ENCODE measurements around the gene ACSF3. TPM values are rescaled to one million over a fixed set of nuclear protein-coding genes. Genes with fewer than 3 reads are reported as not detected.
"Not testable (repeated sequence)": the region's sequence is repeated elsewhere in the genome, so short reads cannot be mapped to it uniquely, and the experiment has no call there.

ACSF3 gene
- total RNA-seq, 1 donor from 2014 or later, result 25.5 TPM

DNA sequence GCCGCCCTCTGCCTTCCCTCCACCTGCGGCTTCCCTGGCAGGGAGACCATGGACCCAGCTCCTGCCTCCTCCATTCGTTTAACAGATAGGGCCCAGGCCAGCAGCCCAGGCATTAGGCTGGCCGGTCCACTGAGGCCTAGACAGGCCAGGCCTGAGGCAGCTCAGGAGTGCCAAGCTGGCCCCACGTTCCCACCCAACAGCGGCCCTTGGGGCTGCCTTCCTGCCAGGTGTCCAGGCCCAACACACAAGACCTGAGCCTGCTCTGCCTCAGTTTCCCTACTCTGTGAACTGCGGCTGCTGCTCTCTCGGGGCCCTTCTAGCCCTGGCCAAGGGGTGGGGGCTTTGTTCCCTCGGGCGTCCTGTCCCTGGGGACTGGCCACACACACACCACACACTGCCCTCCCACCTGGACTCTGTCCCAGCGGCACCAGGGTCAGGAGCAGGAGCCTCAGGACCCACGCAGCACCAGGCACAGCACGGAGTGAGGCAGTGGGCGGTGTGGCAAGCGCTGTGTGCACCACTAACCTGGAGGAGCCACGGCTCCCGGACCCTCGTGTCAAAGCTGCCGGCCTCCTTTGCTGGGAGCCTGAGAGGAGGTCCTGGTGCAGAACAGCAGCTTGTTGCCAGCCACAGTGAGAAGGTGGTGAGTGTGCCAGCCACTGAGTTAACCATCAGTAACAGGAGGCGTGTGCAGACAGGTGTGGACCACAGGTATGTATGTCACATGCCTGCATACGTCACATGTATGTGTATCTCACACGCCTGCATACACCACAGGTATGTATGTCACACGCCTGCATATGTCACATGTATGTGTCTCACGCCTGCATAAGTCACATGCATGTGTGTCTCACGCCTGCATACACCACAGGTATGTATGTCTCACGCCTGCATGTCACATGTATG is 63.3 kb downstream of the ACSF3 start:
- peak; percentile 6 for ATAC-seq
- no peak for DNase-seq (ENCODE audit: low spot score)

DNA sequence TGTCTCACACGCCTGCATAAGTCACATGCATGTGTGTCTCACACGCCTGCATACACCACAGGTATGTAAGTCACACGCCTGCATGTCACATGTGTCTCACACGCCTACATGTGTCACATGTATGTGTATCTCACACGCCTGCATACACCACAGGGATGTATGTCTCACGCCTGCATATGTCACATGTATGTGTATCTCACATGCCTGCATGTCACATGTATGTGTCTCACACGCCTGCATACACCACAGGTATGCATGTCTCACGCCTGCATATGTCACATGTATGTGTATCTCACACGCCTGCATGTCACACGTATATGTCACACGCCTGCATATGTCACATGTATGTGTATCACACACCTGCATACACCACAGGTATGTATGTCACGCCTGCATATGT is 64.1 kb downstream of the ACSF3 start:
- no peak for DNase-seq (ENCODE audit: low spot score)

DNA sequence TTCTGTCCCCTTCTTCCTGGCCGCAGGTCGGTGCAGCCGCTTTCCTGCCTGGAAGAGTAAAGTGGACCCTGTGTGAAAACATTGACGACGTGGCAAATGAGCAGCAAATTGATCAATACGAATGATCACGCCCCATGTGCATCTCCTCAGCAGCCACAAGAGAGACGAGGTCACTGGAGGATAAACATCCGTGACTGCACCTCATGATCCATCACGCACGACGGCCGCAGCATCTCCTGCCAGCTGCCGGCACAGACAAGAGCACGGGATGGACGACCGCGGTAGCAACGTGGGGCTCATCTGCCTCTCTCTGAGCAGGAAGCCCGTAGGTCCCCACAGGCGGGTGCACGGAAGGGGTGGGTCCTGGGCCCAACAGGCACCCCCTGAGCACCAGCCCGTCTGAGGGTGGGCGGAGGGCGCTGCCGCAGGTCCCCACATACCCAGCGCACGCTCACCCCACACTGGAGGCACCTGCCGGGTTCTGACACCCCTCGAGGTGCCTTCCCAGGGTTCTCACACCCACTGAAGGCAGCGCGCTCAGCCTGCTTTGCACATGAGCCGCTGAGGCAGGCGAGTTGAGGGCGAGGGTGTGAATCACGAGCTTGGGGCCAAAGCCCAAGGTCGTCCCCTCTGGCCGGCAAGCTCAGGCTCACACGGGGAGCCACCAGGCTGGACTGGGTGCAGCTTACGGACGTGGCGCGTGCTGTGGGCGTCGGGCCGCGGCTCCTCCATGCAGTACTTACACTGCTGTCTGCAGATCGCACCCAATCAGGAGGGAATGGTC is 65.6 kb downstream of the ACSF3 start:
- DNase-seq (ENCODE audit: low spot score) (no peak), ATAC-seq (no peak)

More for the DNA sequence above, 64.1 kb downstream of the ACSF3 start:
- no peak for ATAC-seq

DNA sequence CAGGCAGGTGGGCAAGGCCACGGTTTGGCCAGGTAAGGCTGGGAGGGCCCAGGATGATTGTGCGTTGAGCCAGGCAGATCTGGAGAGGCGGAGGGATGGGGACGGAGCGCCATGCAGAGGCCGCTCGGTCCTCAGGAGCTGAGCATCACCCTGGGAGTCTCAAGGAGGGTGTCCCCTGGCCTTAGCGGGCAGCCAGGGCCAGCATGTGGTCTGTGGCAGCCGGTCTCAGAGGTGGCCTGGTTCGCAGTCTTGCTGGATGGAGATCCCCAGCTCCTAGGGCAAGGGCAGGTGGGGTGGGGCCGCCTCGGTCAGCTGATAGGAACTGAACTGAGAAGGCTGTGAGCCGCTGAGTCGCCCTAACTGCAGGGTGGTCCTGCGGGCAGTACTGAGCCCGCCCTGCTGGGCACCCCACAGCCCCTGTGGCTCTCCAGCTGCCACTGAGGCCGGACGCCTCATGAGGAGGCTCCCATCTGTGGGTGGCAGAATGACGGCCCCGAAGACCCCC is 66.2 kb downstream of the ACSF3 start:
- ATAC-seq, result no peak
- DNase-seq (ENCODE audit: low spot score), result no peak

DNA sequence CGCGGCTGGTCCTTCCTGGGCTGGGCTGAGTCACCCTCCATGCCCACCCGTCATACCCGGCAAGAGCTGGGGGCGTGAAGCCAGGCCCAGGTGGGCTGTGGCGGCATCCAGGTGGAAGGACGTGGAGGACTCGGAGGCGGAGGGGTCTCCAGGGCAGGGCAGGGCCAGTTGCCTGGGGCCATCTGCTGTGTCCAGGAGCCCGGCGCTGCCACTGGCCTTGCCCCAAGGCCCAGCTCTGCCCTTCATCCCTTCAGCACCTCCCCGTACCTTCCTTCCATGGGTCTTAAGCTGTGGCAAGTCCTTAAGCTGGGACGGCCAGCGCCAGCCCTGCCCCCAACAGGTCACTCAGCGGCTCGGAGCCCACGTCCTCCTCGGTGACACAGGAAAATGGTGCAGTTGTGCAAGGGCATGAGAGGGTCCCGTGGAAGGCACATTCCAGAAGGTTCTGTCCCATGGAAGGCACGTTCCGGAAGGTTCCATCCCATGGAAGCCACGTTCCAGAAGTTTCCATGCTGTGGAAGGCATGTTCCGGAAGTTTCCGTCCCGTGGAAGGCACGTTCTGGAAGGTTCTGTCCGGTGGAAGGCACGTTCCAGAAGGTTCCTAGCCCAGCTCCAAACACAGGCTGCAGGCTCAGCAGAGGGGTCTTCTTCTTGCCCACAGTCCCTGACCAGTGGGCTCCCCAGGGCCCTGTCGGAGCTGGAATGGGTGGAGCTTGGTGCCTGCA is 67.5 kb downstream of the ACSF3 start:
- ATAC-seq (no peak), DNase-seq (ENCODE audit: low spot score) (no peak)

DNA sequence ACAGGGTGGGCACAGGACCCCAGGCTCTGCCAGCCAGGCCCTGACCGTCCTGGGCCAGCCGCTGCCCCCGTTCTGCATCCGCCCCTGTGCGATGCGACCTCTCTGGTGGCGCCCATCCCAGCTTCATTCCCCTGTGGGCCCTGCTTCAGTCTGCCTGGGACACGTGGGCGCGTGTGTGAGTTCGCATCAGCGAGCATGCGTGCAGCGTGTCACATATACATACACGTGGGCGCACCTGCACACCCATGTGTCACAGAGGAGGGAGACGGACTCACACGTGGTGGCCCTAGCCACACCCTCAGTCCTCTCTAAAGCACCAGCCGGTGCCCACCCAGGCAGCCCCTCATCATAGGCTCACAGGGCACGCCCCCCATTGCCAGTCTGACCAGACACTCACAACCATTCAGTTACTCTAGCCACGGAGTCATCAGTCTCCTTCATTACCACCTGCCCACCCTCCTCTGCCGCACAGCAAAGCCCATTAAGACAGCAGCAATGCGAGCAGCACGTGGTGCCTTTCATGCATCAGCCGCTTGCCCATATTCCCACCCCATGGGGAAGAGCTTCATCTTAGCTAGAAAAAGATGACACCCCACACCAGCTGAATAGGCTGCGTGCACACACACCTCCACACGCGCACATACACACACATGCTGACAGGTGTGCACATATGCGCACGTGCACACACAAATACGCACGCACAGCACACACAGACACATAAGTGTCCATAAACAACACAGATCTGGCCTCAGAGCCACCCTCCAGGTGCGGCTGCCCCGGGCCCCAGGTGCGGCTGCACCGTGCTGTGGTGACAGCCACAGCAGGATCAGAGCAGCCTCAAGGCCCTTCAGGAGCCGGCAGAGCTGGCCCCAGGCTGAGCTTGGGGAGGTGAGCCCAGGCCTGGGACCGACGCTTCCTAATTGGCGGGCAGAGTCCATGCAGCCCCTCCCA is 68.4 kb downstream of the ACSF3 start:
- ATAC-seq (no peak), DNase-seq (ENCODE audit: low spot score) (no peak)

DNA sequence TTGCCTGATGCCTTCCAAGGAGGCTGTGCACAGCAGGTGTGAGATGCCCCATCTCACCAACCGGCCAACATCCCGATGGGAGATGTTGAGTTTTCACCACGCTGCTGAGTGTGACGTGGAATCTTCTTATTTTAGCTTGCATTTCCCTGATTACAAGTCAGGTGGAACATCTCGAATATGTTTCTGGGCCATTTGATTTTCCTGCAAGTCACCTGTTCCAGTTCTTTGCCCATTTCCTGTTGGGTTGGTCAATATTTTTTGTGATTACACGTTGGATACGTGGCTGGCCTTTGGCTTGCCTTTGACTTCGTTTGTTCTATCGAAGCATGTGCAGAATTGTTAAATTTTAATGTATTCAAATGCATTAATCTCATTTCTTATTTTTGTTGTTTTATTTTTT is 69.6 kb downstream of the ACSF3 start:
- ATAC-seq (no peak), DNase-seq (ENCODE audit: low spot score) (no peak)

DNA sequence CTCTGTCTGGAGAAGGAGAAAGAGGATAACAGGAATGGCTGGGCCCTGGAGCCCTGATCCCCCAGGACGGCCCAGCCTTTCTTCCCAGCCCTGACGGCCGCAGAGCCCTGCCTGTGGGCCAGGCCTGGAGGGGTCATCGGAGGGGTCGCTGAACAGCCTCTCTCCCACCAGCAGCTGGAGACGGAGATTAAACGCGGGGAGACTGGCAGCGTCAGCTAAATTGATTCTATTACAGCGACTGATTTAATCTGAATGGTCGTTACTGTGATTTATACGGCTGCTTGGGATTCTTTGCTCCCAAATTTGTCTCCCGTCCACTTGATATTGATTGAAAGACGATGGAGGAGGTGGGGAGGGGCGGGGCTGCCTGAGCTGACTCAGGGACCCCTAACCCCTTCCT is 70.8 kb downstream of the ACSF3 start:
- DNase-seq (ENCODE audit: low spot score) (no peak), ATAC-seq (no peak)

DNA sequence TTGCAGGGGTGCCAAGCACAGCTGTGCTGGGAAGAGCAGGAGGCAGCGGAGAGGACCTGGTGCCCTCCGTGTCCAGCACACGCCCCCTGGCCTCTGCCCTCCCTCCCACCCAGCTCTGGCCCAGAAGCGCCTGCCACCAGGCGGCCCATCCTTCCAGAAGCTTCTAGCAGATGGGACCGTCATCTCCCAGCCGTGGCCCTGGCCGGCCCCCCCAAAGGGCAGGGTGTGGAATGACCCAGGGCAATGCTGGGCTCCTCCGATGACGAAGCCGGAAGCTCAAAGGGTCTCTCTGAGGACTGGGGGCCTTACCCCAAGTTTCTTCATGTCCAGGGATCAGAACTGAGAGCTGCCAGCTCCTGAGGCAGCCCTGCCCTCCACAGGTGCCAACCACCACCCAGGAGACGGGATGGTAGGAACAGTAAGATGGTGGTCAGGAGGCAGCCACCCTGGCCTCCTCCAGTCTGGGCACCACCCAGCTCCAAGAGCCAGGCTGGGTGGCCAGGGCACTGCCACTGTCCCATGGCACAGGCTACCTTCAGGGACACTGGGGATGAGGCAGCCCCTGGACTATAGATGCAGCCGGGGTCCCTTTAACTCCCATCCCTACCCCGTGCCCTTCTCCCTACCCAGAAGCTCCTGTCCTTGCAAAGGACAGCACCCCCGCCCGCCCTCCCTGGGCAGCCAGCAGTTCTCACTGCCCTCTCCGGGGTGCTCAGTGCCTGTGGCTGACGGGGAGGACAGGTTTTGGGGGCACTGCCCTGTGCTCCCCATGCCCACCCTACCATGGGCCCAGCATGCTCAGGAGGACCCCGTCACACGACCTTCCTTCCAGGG is 71.4 kb downstream of the ACSF3 start:
- DNase-seq (ENCODE audit: low spot score) (no peak), ATAC-seq (no peak)

DNA sequence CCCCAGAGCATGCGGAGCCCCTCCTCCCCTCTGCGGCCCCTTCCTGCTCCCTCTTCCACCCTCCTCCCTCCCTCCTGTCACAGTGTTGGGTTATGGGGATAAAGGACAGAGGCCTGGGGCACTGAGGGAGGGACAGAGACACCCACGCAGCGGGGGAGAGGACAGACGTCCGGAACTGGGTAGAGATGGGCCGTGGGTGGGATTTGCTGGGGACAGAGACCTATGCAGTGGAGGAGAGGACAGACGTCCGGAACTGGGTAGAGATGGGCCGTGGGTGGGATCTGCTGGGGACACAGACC is 72.0 kb downstream of the ACSF3 start:
- DNase-seq (ENCODE audit: low spot score); ATAC-seq: not testable (repeated sequence)

DNA sequence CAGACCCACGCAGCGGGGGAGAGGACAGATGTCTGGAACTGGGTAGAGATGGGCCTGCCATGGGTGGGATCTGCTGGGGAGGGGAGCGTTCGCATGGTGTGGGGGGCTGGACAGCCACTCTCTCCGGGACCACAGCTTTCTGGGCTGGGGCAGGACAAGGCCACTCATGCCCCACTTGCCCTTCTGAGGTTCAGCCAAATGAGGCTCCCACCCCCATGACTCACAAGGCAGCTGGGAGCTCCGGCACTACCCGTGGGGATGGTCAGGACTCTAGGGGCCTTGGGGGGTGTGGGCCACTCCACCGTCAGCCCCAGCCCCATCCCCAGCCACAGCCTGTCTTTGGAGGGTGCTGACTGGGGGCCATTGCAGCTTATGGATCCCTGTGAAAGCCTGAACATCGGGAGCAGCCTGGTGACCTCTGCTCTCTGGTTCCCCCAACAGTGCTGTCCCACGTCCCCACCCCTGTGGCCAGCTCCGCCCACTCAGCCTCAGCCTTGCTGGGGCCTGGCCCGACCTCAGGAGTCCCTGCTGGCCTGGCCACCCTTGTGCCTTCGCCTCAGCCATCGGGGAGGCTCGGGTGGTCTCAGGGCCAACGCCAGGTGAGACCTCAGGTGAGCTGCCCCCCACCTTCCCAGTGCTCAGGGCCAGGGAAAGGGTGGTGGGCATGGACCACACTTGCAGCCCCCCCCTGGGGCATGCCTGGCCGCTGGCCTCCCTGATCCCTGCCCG is 73.2 kb downstream of the ACSF3 start:
- DNase-seq (ENCODE audit: low spot score), result no peak
- no peak for ATAC-seq

DNA sequence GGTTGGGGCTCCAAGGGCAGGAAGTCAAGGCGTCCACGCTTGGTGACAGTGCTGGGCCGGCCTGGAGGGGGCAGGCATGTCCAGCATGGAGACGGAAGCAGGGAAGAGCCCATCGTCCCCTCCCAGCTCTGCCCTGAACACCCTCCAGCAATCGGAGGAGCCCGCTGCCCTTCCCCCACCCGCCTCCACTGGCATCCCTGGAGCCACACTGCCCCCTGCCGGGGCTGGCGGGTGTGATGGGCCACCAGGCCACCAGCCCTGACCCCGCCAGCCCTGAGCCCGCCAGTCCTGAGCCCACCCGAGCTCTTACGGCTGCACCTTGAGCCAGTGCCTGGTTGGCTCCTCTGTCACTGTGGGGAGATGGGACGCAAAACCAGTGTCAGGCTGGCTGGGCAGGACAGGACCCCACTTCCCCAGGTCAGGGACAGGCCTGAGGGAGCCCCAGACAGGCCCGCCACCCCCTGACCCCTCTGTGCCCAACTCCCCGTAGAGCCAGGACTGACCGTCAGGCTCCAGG is 73.8 kb downstream of the ACSF3 start:
- ATAC-seq, result peak; percentile 75
- DNase-seq (ENCODE audit: low spot score), result peak; percentile 76

DNA sequence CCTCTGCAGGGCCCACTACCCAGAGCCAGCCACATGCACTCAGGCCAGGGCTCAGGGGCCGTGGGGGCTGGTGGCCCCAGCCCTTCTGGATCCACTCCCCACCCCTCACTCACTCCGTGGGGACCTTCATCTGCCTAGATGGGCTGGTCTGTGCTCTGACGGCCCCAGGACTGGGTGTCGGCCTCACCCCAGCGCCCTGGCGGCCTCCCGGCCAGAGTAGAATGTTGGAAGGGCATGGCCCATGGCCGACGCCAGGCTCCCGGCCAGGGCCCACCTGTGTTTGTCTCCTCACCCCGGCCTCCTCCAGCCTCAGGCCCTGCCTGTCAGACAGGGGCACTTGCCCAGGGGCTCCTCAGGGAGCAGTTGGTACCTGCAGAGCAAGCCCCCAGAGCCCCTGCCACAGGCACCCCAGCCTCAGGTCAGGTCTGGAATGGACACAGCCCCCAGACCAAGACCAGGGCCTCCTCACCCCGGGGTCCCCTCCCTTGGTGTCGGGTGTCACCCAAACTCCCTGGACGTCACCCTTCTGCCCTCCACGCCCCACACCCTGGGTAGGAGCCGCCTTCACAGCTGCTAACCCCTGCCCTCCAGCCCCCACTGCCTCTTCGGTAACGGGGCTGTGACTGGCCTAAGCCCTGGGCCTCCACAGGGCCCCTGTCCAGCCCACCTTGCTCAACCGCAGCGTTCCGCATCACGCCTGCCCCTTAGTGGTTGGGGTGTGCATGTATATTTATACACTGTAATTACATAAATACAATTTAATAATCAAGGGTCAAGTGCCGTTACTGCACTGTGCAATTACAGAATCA is 74.9 kb downstream of the ACSF3 start:
- no peak for DNase-seq (ENCODE audit: low spot score)
- ATAC-seq, result no peak

DNA sequence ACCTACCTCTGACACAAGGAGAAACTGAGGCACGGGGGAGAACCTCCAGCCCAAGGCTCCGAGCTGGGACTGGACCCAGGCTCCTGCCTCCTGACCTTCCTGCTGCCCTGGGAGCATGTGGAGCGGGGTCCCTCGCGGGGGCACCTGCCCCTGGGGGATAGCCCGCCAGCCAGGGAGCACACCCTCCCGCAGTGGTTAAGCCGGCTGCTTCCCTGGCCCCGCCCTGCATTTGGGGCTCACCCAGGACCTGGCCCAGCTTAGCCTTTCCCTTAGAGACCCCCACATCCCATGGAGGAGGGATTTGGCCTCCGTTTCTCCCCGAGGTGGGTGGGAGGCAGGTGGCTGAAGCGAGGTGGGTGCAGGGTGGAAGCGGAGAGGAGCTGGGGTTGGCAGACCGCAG is 76.1 kb downstream of the ACSF3 start:
- DNase-seq (ENCODE audit: low spot score), result no peak
- ATAC-seq, result no peak

DNA sequence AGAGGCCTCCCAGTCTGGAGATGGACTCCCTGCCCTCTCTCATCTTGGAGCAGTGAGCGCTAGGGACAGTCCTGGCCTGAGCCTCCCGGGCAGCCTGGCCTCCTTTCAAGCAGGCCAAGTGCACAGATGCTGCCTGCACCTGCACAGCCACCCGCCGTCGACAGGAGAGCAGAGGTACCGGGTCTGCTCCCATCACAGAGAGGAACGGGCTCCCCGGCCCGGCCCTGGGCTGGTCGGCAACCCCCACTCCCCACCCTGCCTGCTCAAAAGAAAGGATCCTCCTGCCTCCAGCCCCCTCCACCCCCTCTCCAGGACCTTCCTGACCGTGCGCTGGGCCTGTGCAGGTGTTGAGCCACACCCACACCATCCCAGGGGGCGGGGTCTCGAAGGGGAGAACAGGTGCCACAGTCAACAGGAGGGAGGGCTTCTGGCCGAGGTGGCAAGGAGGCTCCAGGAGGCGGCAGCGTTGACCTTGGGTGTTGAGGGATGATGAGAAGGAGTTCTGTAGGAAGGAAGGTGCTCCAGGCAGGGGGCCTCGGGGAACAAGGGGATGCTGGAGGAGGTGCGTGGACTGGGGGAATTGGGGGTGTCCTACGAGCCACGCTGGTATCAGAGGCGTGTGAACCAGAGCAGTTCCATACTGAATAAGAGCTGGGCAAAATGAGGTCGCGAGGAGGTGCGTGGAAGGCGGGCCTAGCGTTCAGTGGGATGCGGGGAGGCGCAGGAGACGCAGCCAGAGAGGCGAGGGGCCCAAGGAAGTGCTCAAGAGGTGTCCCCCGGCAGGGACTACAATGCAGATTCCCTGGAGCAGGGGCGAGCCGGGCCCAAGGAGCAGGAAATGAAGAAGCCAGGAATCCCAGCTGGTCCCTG is 76.9 kb downstream of the ACSF3 start:
- no peak for DNase-seq (ENCODE audit: low spot score)
- no peak for ATAC-seq
